HepG2 (cell line): Measurements from ENCODE around the gene SARS2. TPM values are rescaled to one million over a fixed set of nuclear protein-coding genes. Genes with fewer than 3 reads are reported as not detected.

ENCODE experiments used
- ATAC-seq: fragments of 200-7000 bp; cut with Tn5 transposase; 3 replicates; pipeline ENCODE4 v1.9.1; 2020; ENCODE audit warnings: mild to moderate bottlenecking, moderate library complexity
- BruUV-seq: library from RNA; stranded (reverse); fragments of 400-500 nt; replicated peaks from 2 replicates; lab custom pipeline; 2021; lab: Mats Ljungman, UMichigan
- CTCF ChIA-PET: fragments of 300-600 bp; formaldehyde crosslinking; extraction: SDS; loops from one replicate; lab custom pipeline; 2021; ENCODE audit warnings: low total read pairs, inconsistent platforms, low intra/inter-chr PET ratio; lab: Yijun Ruan, JAX
- POLR2A ChIA-PET: fragments of 350-600 bp; sonication (Branson Sonifier 250); formaldehyde crosslinking; loops from one replicate; lab custom pipeline; 2020; ENCODE audit warnings: antibody characterized with exemption, inconsistent platforms; lab: Yijun Ruan, JAX
- DNase-seq: peaks from one replicate; pipeline ENCODE4 v3.0.0-alpha.2; 2015; ENCODE audit warnings: low spot score
- FAIRE-seq: peaks from 3 replicates; lab custom pipeline; 2011; peaks lifted over from hg19 to GRCh38; lab: Jason Lieb, UNC
- H2AFZ ChIP-seq: one replicate; pipeline ENCODE4 v1.6.1; 2011; ENCODE audit warnings: low read length, inconsistent platforms
- H3K27ac ChIP-seq: fragments of 300-600 bp; 3 replicates; pipeline ENCODE4 v1.8.0; 2011; ENCODE audit warnings: mixed run types, mild to moderate bottlenecking, mixed read lengths, low read length, inconsistent platforms; ENCODE audit not compliant: insufficient read depth; ENCODE audit errors: extremely low read length
- H3K27me3 ChIP-seq, 2 experiments: fragments of 200-600 bp in 1 of 2; 2 replicates in 1 of 2; 3 replicates in 1 of 2; pipeline versions ENCODE4 v1.6.0 to v1.8.0; 2011; ENCODE audit warnings: low read length in 2 of 2, mild to moderate bottlenecking in 2 of 2, moderate library complexity in 2 of 2, inconsistent platforms in 1 of 2; ENCODE audit not compliant: insufficient read depth in 2 of 2, control insufficient read depth in 1 of 2
- H3K36me3 ChIP-seq, 2 experiments: fragments of 200-600 bp in 1 of 2; replicated peaks in 1 of 2; 2 replicates in 1 of 2; 3 replicates in 1 of 2; pipeline versions ENCODE4 v1.5.1 to v1.8.0; 2011; ENCODE audit warnings: low read length in 2 of 2, inconsistent platforms in 1 of 2; ENCODE audit not compliant: insufficient read depth in 2 of 2, control insufficient read depth in 1 of 2
- H3K4me1 ChIP-seq: 2 replicates; pipeline ENCODE4 v1.5.1; 2012; ENCODE audit warnings: low read length, inconsistent platforms; ENCODE audit not compliant: insufficient read depth
- H3K4me2 ChIP-seq: 2 replicates; pipeline ENCODE4 v1.6.0; 2011; ENCODE audit warnings: low read depth, low read length, inconsistent platforms
- H3K4me3 ChIP-seq, 3 experiments: fragments of 200-600 bp in 1 of 3; sonication (generic), shearing (Covaris generic) in 1 of 3; replicated peaks in 1 of 3; 2 replicates each; pipeline ENCODE4 v1.5.1; 2011 to 2016; ENCODE audit warnings: low read length in 3 of 3, inconsistent platforms in 2 of 3, low read depth in 2 of 3, mild to moderate bottlenecking in 2 of 3, control low read depth in 1 of 3, mixed read lengths in 1 of 3; ENCODE audit not compliant: insufficient read depth in 1 of 3
- H3K79me2 ChIP-seq: one replicate; pipeline ENCODE4 v1.6.1; 2011; ENCODE audit warnings: low read length, inconsistent platforms; ENCODE audit not compliant: insufficient read depth
- H3K9ac ChIP-seq: 2 replicates; pipeline ENCODE4 v1.6.0; 2011; ENCODE audit warnings: mild to moderate bottlenecking, low read depth, low read length, inconsistent platforms; ENCODE audit not compliant: insufficient read depth
- H3K9me3 ChIP-seq: 2 replicates; pipeline ENCODE4 v1.5.1; 2012; ENCODE audit warnings: mild to moderate bottlenecking, low read length
- H4K20me1 ChIP-seq: 2 replicates; pipeline ENCODE4 v1.6.0; 2011; ENCODE audit warnings: inconsistent platforms, mild to moderate bottlenecking, low read length, moderate library complexity; ENCODE audit not compliant: insufficient read depth
- AGO2 ChIP-seq: fragments of 200-400 bp; formaldehyde crosslinking; optimal IDR thresholded peaks from 2 replicates; pipeline ENCODE3; 2017; ENCODE audit warnings: mild to moderate bottlenecking, low read depth, low read length, moderate library complexity
- MBNL3 ChIP-seq: fragments of 250-450 bp; sonication (Bioruptor Pico); conservative IDR thresholded peaks from 2 replicates; pipeline ENCODE4 v1.8.0; 2022; ENCODE audit warnings: mild to moderate bottlenecking, inconsistent platforms
- SPEN ChIP-seq: sonication (generic); formaldehyde crosslinking; IDR thresholded peaks from 2 replicates; pipeline ENCODE4 v1.5.1; 2020; ENCODE audit warnings: low read depth, mild to moderate bottlenecking, missing genetic modification reagents
- ZNF687 ChIP-seq: sonication (generic); formaldehyde crosslinking; IDR thresholded peaks from 2 replicates; pipeline ENCODE4 v1.5.1; 2020; ENCODE audit warnings: mild to moderate bottlenecking, missing genetic modification reagents, moderate library complexity
- ZNF768 ChIP-seq: sonication (generic); formaldehyde crosslinking; IDR thresholded peaks from 2 replicates; pipeline ENCODE4 v1.4.0; 2020; ENCODE audit warnings: missing genetic modification reagents
- WGBS: methylation state at CpG from one replicate; pipeline ENCODE4 v1.1.6; 2017; ENCODE audit warnings: low lambda C conversion rate; 5-methylcytosine and 5-hydroxymethylcytosine counted together
- in situ Hi-C: cut with HindIII; loops from 2 replicates; pipeline ENCODE4 v1.10.0; 2017; ENCODE audit warnings: low pct_unique_long_range_greater_than_20kb; ENCODE audit not compliant: extremely low pct_ligation_motif_present
- intact Hi-C: fragments of 100-400 bp; cut with micrococcal nuclease; formaldehyde crosslinking; loops from one replicate; pipeline ENCODE4 v1.10.0; 2022; ENCODE audit not compliant: unreplicated experiment
- polyA plus RNA-seq, 8 experiments: library from polyadenylated mRNA; depleted of rRNA in 3 of 8; stranded (reverse) in 7 of 8; unstranded in 1 of 8; fragments of >200 nt; fragmentation: Illumina TruSeq in 4 of 8; extraction: Trizol in 4 of 8; gene quantifications; 2 replicates each; pipeline versions ENCODE4 v1.2.1 to v1.2.3, GENCODE V29; 2011 to 2016; ENCODE audit warnings: low read depth in 4 of 8, missing spikeins in 1 of 8, mixed read lengths in 1 of 8; ENCODE audit not compliant: insufficient read depth in 1 of 8
- total RNA-seq, 5 experiments: library from RNA; depleted of rRNA; stranded (reverse); fragments of >200 nt; fragmentation: Illumina TruSeq; extraction: Trizol; gene quantifications; 2 replicates each; pipeline ENCODE4 v1.2.3, GENCODE V29; 2016; ENCODE audit warnings: low read depth in 1 of 5

SARS2 gene
- total and polyA plus RNA-seq, 2 of the 13 experiments (the other 11 are each of a cell fraction or from before 2014, with no cell fraction given), result 40.0 to 48.6 TPM

GRCh38 chr19:38919837-38920601, 10.5 kb downstream of the SARS2 start:
- POLR2A ChIA-PET, result no interaction called here
- H3K4me3 ChIP-seq, result no peak overlapping the region
- peak; percentile 81 for TF ChIP-seq AGO2
- TF ChIP-seq SPEN (CRISPR knock-in tag), result no peak
- TF ChIP-seq, all 625 proteins: peak for 1
- H4K20me1 ChIP-seq, result no peaks in the 10 kb centered on the region
- H3K9me3 ChIP-seq, result no peaks in the 10 kb centered on the region
- no peak overlapping the region for H2AFZ ChIP-seq
- peaks cover 12% of the 10 kb centered on the region for H3K4me1 ChIP-seq
- H3K27ac ChIP-seq, result no peak overlapping the region
- no peaks in the 10 kb centered on the region for H3K27me3 ChIP-seq
- BruUV-seq, result no TSS peak
- no peak overlapping the region for H3K9ac ChIP-seq
- in situ Hi-C loops, result loop anchor here (25.0 kb wide), 1 partner anchor 183 kb away; the partner anchor contains the start of gene CAPN12
- ATAC-seq, result no peak
- CTCF ChIA-PET, result no interaction called here
- WGBS, result 92% methylated on average over 21 of the region's 21 CpGs
- no peak for FAIRE-seq
- H3K79me2 ChIP-seq, result no peaks in the 10 kb centered on the region
- H3K4me2 ChIP-seq, result no peak overlapping the region
- H3K36me3 ChIP-seq, result peaks cover 8 to 23% of the 10 kb centered on the region in 2 experiments
- intact Hi-C loops, result no loop called here
- no peak for DNase-seq

- ATAC-seq (peak; percentile 3; the same call in 1 of the 3 replicates), FAIRE-seq (no peak), DNase-seq (no peak)
- Histone ChIP-seq H4K20me1 (no peaks in the 10 kb centered on the region), H3K27me3 (no peaks in the 10 kb centered on the region), H3K9ac (no peak overlapping the region), H3K4me3 (no peak overlapping the region), H3K36me3 (peaks cover 1 to 13% of the 10 kb centered on the region in 2 experiments), H3K4me1 (peaks cover 12% of the 10 kb centered on the region), H3K9me3 (no peaks in the 10 kb centered on the region), H3K4me2 (no peak overlapping the region), H2AFZ (no peak overlapping the region), H3K27ac (no peak overlapping the region), H3K79me2 (no peaks in the 10 kb centered on the region)
- in situ Hi-C loops (loop anchor here (25.0 kb wide), 1 partner anchor 181 kb away; the partner anchor contains the start of gene CAPN12), intact Hi-C loops (no loop called here)
- CTCF ChIA-PET, result interaction anchor here (0.7 kb wide), 1 partner anchor 189 kb away, joined by 3 read pairs; no protein-coding TSS in a partner anchor
- BruUV-seq, result no TSS peak
- POLR2A ChIA-PET, result interaction anchor here (1.2 kb wide), 1 partner anchor 13 kb away, joined by 4 read pairs; no protein-coding TSS in a partner anchor
- TF ChIP-seq ZNF687 (peak; percentile 0; the same call in 1 of the 2 replicates), AGO2 (peak; percentile 71), ZNF768 (CRISPR knock-in tag) (0 out of 2 replicates have a peak, but pooled peaks have one; percentile 27), MBNL3 (CRISPR knock-in tag) (no peak)
- 54% methylated on average over 2 of the region's 10 CpGs for WGBS
Measured at GRCh38 chr19:38918526-38918925, 12.0 kb downstream of the SARS2 start.
